ENCODE data around the gene PRM1. TPM values are rescaled to one million over a fixed set of nuclear protein-coding genes. Genes with fewer than 3 reads are reported as not detected.

PRM1 gene
- total and polyA plus RNA-seq, 2 of the 13 experiments (the other 11 are each of a cell fraction or from before 2014, with no cell fraction given), result not detected

- no peak for TF ChIP-seq HOXA3 (CRISPR knock-in tag; IDR thresholded peaks at IDR 0.05)
- TF ChIP-seq NFYC (CRISPR knock-in tag; IDR thresholded peaks at IDR 0.05), result peak; percentile 25; the same call in 1 of the 2 replicates
- TF ChIP-seq MEIS1 (CRISPR knock-in tag; IDR thresholded peaks at IDR 0.05; ENCODE audit: borderline replicate concordance), result peak; percentile 20; the same call in 1 of the 2 replicates
- peak; percentile 1; the same call in 1 of the 2 replicates for TF ChIP-seq ZNF138 (CRISPR knock-in tag; IDR thresholded peaks at IDR 0.05; ENCODE audit: low read depth)
- no peak for TF ChIP-seq GATAD2A (CRISPR knock-in tag; IDR thresholded peaks at IDR 0.05)
- no peak for TF ChIP-seq TSC22D2 (CRISPR knock-in tag; IDR thresholded peaks at IDR 0.05; ENCODE audit: borderline replicate concordance)
- 0 out of 2 replicates have a peak, but pooled peaks have one; percentile 38 for TF ChIP-seq ZC3H4 (CRISPR knock-in tag; IDR thresholded peaks at IDR 0.05; ENCODE audit: borderline replicate concordance)
- TF ChIP-seq ZNF263 (CRISPR knock-in tag; IDR thresholded peaks at IDR 0.05), result peak; percentile 10; the same call in 1 of the 2 replicates
- TF ChIP-seq TARDBP (CRISPR knock-in tag; IDR thresholded peaks at IDR 0.05), result peak; percentile 64
- no peak for TF ChIP-seq ZSCAN20 (CRISPR knock-in tag; IDR thresholded peaks at IDR 0.05; ENCODE audit: borderline replicate concordance)
- no peak for TF ChIP-seq ZNF816 (CRISPR knock-in tag; IDR thresholded peaks at IDR 0.05; ENCODE audit: borderline replicate concordance)
- 0 out of 2 replicates have a peak, but pooled peaks have one; percentile 4 for TF ChIP-seq CEBPG (CRISPR knock-in tag; IDR thresholded peaks at IDR 0.05)
- TF ChIP-seq ZNF557 (CRISPR knock-in tag; IDR thresholded peaks at IDR 0.05), result peak; percentile 17; the same call in 1 of the 2 replicates
- TF ChIP-seq REPIN1 (CRISPR knock-in tag; IDR thresholded peaks at IDR 0.05; ENCODE audit: borderline replicate concordance, low read depth), result peak; percentile 47; the same call in 1 of the 2 replicates
- TF ChIP-seq, protein P1, sequence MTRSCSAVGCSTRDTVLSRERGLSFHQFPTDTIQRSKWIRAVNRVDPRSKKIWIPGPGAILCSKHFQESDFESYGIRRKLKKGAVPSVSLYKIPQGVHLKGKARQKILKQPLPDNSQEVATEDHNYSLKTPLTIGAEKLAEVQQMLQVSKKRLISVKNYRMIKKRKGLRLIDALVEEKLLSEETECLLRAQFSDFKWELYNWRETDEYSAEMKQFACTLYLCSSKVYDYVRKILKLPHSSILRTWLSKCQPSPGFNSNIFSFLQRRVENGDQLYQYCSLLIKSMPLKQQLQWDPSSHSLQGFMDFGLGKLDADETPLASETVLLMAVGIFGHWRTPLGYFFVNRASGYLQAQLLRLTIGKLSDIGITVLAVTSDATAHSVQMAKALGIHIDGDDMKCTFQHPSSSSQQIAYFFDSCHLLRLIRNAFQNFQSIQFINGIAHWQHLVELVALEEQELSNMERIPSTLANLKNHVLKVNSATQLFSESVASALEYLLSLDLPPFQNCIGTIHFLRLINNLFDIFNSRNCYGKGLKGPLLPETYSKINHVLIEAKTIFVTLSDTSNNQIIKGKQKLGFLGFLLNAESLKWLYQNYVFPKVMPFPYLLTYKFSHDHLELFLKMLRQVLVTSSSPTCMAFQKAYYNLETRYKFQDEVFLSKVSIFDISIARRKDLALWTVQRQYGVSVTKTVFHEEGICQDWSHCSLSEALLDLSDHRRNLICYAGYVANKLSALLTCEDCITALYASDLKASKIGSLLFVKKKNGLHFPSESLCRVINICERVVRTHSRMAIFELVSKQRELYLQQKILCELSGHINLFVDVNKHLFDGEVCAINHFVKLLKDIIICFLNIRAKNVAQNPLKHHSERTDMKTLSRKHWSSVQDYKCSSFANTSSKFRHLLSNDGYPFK (CRISPR knock-in tag; IDR thresholded peaks at IDR 0.05; ENCODE audit: borderline replicate concordance), result 0 out of 2 replicates have a peak, but pooled peaks have one; percentile 44
- peak; percentile 11; the same call in 1 of the 2 replicates for TF ChIP-seq ZNF788 (CRISPR knock-in tag; IDR thresholded peaks at IDR 0.05; ENCODE audit: borderline replicate concordance)
- TF ChIP-seq ZNF569 (CRISPR knock-in tag; IDR thresholded peaks at IDR 0.05; ENCODE audit: borderline replicate concordance), result no peak; the same call in 1 of the 2 replicates
- 0 out of 2 replicates have a peak, but pooled peaks have one; percentile 51 for TF ChIP-seq ZNF292 (CRISPR knock-in tag; IDR thresholded peaks at IDR 0.05; ENCODE audit: borderline replicate concordance, low read depth)
- peak; percentile 75 for TF ChIP-seq RBFOX2 (IDR thresholded peaks at IDR 0.05; ENCODE audit: low read depth, low read length)
- peak; percentile 98 for TF ChIP-seq ZBTB4 (CRISPR knock-in tag; IDR thresholded peaks at IDR 0.05; ENCODE audit: borderline replicate concordance)
- TF ChIP-seq PRMT3 (CRISPR knock-in tag; IDR thresholded peaks at IDR 0.05; ENCODE audit: borderline replicate concordance, low read depth), result no peak
Measured at GRCh38 chr16:11278681-11279628, 2.2 kb downstream of the PRM1 start (continued).
